Karpas-422 (cell line): ENCODE results near the gene TRAK1. TPM values are rescaled to one million over a fixed set of nuclear protein-coding genes. Genes with fewer than 3 reads are reported as not detected.
A peak's percentile ranks its signal among the peaks of the same experiment; 100 is the strongest.

ENCODE experiments used
- DNase-seq: peaks from one replicate; pipeline ENCODE4 v3.0.0-alpha.2; 2015
- H2AFZ ChIP-seq: fragments of 200-600 bp; sonication (generic); 2 replicates; pipeline ENCODE4 v1.6.1; 2014; ENCODE audit warnings: antibody characterized with exemption, low read length, mixed read lengths
- H3K27ac ChIP-seq: fragments of 200-600 bp; sonication (generic); 2 replicates; pipeline ENCODE4 v1.5.1; 2014; ENCODE audit warnings: mild to moderate bottlenecking, low read length, moderate library complexity
- H3K27me3 ChIP-seq: fragments of 200-600 bp; sonication (generic); 2 replicates; pipeline ENCODE4 v1.6.1; 2014; ENCODE audit warnings: low read length, mixed read lengths
- H3K36me3 ChIP-seq: fragments of 200-600 bp; sonication (generic); 2 replicates; pipeline ENCODE4 v1.6.1; 2014; ENCODE audit warnings: low read length, mixed read lengths; ENCODE audit not compliant: insufficient read depth
- H3K4me1 ChIP-seq: fragments of 200-600 bp; sonication (generic); 2 replicates; pipeline ENCODE4 v1.6.1; 2014; ENCODE audit warnings: mild to moderate bottlenecking, low read length, mixed read lengths
- H3K4me2 ChIP-seq: fragments of 200-600 bp; sonication (generic); 2 replicates; pipeline ENCODE4 v1.6.1; 2014; ENCODE audit warnings: low read length, low read depth, mild to moderate bottlenecking; ENCODE audit not compliant: poor library complexity, severe bottlenecking
- H3K4me3 ChIP-seq: fragments of 200-600 bp; sonication (generic); 2 replicates; pipeline ENCODE4 v1.5.1; 2014; ENCODE audit warnings: mild to moderate bottlenecking, antibody characterized with exemption, low read length, mixed read lengths
- H3K79me2 ChIP-seq: fragments of 200-600 bp; sonication (generic); 2 replicates; pipeline ENCODE4 v1.6.1; 2014; ENCODE audit warnings: mild to moderate bottlenecking, low read length, mixed read lengths
- H3K9ac ChIP-seq: fragments of 200-600 bp; sonication (generic); 2 replicates; pipeline ENCODE4 v1.6.0; 2014; ENCODE audit warnings: low read length
- H3K9me2 ChIP-seq: fragments of 200-600 bp; sonication (generic), shearing (Covaris generic); replicated peaks from 2 replicates; pipeline ENCODE4 v1.6.0; 2014; ENCODE audit warnings: mild to moderate bottlenecking, low read length, moderate library complexity; ENCODE audit not compliant: insufficient read depth
- H3K9me3 ChIP-seq: fragments of 300-700, 200-600 bp; sonication (generic); 2 replicates; pipeline ENCODE4 v1.6.1; 2014; ENCODE audit warnings: low read length, mixed read lengths
- H4K20me1 ChIP-seq: fragments of 200-600 bp; sonication (generic); 2 replicates; pipeline ENCODE4 v1.6.1; 2014; ENCODE audit warnings: mild to moderate bottlenecking, antibody characterized with exemption, low read length, low read depth; ENCODE audit not compliant: insufficient read depth
- total RNA-seq: library from RNA; depleted of rRNA; stranded (reverse); fragments of >200 nt; shearing (Covaris generic); gene quantifications from 2 replicates; pipeline ENCODE4 v1.2.3, GENCODE V29; 2014; ENCODE audit warnings: low replicate concordance

Gene TRAK1
- total RNA-seq, 1 experiment from 2014 or later, result 72.8 TPM

DNA sequence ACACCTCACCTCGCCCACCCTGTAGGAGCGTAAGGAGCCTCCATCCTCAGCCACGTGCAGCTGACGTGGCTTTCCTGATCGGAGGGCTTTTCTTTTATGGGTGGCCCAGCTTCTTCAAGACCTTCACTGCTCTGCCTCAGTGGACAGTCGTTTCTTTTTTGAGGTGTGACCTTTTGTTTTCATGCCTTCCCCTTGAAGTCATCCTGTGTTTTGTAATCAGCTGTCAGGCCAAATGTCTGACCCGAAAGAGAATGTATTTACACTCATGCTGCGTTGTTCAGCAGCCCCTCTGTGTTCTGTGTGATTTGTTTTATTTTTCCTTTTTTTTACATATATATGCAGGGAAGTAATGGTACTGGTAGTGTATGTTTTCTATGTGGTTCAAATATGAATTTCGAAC, 133.0 kb downstream of the TRAK1 start:
- Histone ChIP-seq H2AFZ (no peak overlapping the region), H3K4me1 (no peaks in the 10 kb centered on the region), H3K9me2 (no peaks in the 10 kb centered on the region), H3K9ac (no peak overlapping the region), H3K27ac (no peak overlapping the region), H3K4me2 (no peak overlapping the region), H3K9me3 (no peaks in the 10 kb centered on the region), H4K20me1 (no peaks in the 10 kb centered on the region), H3K4me3 (no peak overlapping the region), H3K36me3 (0 out of 2 replicates have a peak, but pooled peaks cover 13% of the 10 kb centered on the region), H3K79me2 (no peaks in the 10 kb centered on the region), H3K27me3 (no peaks in the 10 kb centered on the region)
- DNase-seq, result no peak

DNA sequence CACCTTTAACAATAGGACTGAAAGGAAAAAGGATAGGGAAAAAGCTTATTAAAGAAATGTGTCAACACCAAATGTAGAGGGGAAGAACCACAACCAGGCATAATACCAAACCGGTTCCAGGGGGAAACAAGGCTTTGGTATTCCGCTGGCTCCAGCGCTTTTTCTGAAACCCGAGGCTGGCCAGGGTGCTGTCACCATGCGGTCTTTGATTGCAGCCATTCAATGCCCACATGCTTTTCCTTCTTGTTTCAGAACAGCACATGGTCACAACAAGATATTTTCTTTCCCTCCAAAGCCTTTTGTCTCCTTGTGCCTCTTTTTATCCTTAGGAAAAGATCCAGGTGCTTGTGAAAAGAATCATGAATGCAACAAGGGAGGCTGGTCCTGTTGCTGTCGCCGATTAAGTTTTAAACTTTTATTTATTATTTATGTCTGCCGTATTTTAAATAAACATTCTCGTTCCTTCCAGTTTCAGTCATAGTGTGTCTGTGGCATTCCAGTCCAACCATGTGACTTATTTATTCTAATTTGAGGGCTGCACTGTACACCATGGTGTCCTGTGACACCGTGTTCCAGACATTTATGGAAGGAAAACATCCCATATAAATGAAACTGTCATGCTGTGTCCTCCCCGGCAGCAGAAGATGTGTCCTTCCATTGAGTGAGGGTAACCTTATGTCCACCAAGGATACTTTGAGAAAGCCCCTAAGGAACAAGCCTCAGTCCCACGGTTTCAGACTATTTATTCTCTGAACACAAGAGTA, 133.7 kb downstream of the TRAK1 start:
- DNase-seq, result no peak
- H3K9me3 ChIP-seq, result no peaks in the 10 kb centered on the region
- no peak overlapping the region for H3K9ac ChIP-seq
- H3K27ac ChIP-seq, result no peak overlapping the region
- no peaks in the 10 kb centered on the region for H3K27me3 ChIP-seq
- no peak overlapping the region for H2AFZ ChIP-seq
- 0 out of 2 replicates have a peak, but pooled peaks cover 12% of the 10 kb centered on the region for H3K36me3 ChIP-seq
- no peaks in the 10 kb centered on the region for H3K4me1 ChIP-seq
- no peaks in the 10 kb centered on the region for H3K9me2 ChIP-seq
- no peak overlapping the region for H3K4me2 ChIP-seq
- no peaks in the 10 kb centered on the region for H3K79me2 ChIP-seq
- H3K4me3 ChIP-seq, result no peak overlapping the region
- H4K20me1 ChIP-seq, result no peaks in the 10 kb centered on the region

DNA sequence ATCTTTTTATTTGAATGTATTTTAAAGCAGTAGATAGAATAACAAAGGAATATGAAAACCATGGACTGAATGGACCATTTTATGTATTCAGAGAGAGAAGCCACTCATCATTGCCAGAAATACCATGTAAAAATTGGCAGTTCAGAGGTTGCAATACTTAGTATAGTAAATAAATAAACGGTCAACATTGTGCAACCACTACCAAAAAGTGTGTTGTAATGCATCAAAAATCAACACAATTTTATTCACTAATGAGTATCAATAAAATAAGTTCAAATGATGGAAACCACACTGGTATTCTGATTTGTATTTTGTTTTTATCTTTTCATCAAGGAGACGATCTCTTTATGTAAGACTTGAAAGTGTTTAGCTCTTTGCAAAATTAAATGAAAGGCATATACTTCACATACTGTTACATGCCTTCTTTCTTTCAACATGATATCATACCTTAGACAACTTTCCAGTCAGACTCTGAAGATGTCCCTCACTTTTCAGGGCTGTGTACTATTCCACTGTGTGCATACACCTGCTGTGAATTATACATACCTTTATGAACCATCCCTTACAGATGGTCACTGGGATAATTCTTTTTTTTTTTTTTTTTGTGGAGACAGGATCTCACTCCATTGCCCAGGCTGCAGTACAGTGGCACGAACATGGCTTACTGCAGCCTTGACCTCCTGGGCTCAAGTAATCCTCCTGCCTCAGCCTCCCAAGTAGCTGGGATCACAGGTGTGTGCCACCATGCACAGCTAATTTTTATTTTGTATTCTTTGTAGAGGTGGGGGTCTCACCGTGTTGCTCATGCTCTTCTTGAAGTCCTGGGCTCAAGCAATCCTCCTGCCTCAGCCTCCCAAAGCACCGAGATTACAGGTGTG, 134.6 kb downstream of the TRAK1 start:
- no peak overlapping the region for H3K4me2 ChIP-seq
- H3K27me3 ChIP-seq, result no peaks in the 10 kb centered on the region
- H3K79me2 ChIP-seq, result no peaks in the 10 kb centered on the region
- no peak overlapping the region for H3K9ac ChIP-seq
- no peaks in the 10 kb centered on the region for H4K20me1 ChIP-seq
- H3K9me2 ChIP-seq, result no peaks in the 10 kb centered on the region
- H3K4me1 ChIP-seq, result no peaks in the 10 kb centered on the region
- H3K36me3 ChIP-seq, result 0 out of 2 replicates have a peak, but pooled peaks cover 9% of the 10 kb centered on the region
- no peak overlapping the region for H3K27ac ChIP-seq
- H3K9me3 ChIP-seq, result no peaks in the 10 kb centered on the region
- no peak overlapping the region for H3K4me3 ChIP-seq
- no peak overlapping the region for H2AFZ ChIP-seq
- DNase-seq, result no peak

DNA sequence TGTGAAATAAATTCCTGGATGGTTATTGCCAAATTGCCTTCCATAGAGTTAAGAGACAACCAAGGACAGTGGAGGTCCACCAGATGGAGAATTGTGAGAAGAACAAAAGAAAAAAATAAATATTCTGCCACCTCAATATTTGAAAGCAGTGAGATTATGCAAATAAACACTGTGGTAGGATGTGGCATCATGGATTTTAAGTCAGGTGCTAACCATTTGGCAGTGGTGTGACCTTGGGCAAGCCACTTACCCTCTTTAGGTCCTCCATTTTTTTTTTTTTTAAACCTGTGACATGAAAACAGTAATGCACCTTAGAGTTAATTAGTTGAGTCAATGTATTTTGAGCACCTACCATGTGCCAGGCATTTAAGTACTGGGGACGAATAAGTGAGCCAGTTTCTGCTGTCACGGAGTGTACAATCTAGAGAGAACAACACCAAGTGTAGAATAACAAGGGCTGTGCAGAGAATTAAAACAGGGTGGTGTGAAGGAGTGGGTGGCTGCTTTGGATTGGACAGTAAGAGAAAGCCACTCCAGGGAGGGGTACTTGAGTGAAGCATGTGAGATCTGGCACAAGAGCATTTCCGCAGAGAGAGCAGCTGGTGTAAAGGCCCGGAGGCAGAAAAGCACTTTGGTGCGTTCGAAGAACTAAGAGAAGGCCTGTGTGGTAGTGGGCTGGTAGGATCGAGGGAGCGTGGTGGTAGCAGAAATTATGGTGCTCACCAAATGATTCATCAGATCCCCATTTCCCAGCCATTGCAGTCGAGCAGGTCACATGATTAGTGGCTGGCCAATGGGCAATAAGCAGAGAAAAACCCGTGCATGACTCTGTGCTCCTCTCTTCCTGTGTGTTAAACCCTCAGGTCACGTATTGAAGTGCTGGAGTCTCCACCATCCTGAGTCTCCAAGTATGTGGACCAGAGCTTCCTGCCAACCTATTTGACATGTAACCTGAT, 135.6 kb downstream of the TRAK1 start:
- no peaks in the 10 kb centered on the region for H3K79me2 ChIP-seq
- 0 out of 2 replicates have a peak, but pooled peaks cover 9% of the 10 kb centered on the region for H3K36me3 ChIP-seq
- H3K9me2 ChIP-seq, result no peaks in the 10 kb centered on the region
- H2AFZ ChIP-seq, result no peak overlapping the region
- H3K4me3 ChIP-seq, result no peak overlapping the region
- H3K27me3 ChIP-seq, result no peaks in the 10 kb centered on the region
- peak; percentile 56 for DNase-seq
- H3K27ac ChIP-seq, result no peak overlapping the region
- no peaks in the 10 kb centered on the region for H3K9me3 ChIP-seq
- H3K4me2 ChIP-seq, result no peak overlapping the region
- no peaks in the 10 kb centered on the region for H4K20me1 ChIP-seq
- no peak overlapping the region for H3K9ac ChIP-seq
- no peaks in the 10 kb centered on the region for H3K4me1 ChIP-seq

DNA sequence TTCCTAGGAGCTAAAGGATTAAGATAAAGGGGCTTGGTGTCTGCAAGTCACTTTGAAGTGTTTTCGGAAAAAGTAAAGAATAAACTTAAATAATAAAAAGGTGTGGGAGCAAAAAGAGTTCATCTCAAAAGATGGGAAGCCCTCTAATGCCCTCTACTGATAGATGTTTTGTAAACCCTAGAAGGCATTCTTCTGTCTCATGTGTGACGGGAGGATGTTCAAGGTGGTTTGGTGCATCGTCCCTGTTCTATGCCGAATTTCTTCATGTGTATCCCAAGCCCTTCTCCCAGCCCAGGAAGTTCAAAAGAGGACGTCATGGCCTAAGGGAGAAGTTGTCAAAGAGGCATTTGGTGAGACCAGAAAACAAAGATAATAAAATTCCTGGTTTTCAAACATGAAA, 137.6 kb downstream of the TRAK1 start:
- DNase-seq, result peak; percentile 49
- H3K4me3 ChIP-seq, result no peak overlapping the region

DNA sequence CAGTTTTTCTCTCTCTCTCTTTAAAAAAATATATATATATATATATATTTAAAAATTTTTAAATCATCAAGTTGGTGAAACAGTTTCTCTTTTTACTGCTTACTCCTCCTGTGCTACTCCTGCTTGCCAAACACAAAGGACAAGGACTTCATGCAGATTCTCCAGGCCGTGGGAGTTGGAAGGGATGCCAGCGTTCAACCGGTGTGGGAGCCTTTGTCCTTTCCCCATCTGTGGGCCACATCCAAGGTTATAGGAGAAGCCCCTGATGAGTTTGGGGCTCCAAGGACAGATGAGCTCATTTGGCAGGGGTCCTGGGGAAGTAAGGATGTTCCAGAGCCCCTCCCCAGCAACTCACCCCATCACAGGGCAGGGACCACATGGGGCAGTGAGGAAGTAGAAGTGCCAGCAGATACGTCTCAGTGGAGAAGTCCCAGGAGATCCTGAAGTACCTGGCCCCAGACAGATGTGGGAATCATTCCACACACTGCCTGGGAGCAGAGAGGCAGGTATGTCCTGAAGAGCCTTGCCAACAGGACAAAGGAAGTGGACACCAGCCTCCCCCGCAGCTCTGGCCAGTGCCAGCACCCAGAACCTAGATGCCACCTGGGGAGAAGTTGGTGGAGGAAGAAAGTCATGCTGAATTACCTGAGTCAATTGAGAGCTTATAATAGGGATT, 138.2 kb downstream of the TRAK1 start:
- H3K9me3 ChIP-seq, result no peaks in the 10 kb centered on the region
- no peaks in the 10 kb centered on the region for H3K4me1 ChIP-seq
- no peaks in the 10 kb centered on the region for H3K9me2 ChIP-seq
- H2AFZ ChIP-seq, result no peak overlapping the region
- H4K20me1 ChIP-seq, result no peaks in the 10 kb centered on the region
- H3K4me3 ChIP-seq, result no peak overlapping the region
- H3K4me2 ChIP-seq, result no peak overlapping the region
- no peak overlapping the region for H3K27ac ChIP-seq
- 0 out of 2 replicates have a peak, but pooled peaks cover 9% of the 10 kb centered on the region for H3K36me3 ChIP-seq
- H3K79me2 ChIP-seq, result no peaks in the 10 kb centered on the region
- no peak for DNase-seq
- H3K9ac ChIP-seq, result no peak overlapping the region
- no peaks in the 10 kb centered on the region for H3K27me3 ChIP-seq

More for the DNA sequence above, 137.6 kb downstream of the TRAK1 start:
- no peaks in the 10 kb centered on the region for H3K9me2 ChIP-seq
- H3K79me2 ChIP-seq, result no peaks in the 10 kb centered on the region
- no peak overlapping the region for H3K4me2 ChIP-seq
- H4K20me1 ChIP-seq, result no peaks in the 10 kb centered on the region
- no peak overlapping the region for H3K27ac ChIP-seq
- no peak overlapping the region for H3K9ac ChIP-seq
- 0 out of 2 replicates have a peak, but pooled peaks cover 9% of the 10 kb centered on the region for H3K36me3 ChIP-seq
- H3K27me3 ChIP-seq, result no peaks in the 10 kb centered on the region
- no peaks in the 10 kb centered on the region for H3K4me1 ChIP-seq
- H3K9me3 ChIP-seq, result no peaks in the 10 kb centered on the region
- no peak overlapping the region for H2AFZ ChIP-seq

DNA sequence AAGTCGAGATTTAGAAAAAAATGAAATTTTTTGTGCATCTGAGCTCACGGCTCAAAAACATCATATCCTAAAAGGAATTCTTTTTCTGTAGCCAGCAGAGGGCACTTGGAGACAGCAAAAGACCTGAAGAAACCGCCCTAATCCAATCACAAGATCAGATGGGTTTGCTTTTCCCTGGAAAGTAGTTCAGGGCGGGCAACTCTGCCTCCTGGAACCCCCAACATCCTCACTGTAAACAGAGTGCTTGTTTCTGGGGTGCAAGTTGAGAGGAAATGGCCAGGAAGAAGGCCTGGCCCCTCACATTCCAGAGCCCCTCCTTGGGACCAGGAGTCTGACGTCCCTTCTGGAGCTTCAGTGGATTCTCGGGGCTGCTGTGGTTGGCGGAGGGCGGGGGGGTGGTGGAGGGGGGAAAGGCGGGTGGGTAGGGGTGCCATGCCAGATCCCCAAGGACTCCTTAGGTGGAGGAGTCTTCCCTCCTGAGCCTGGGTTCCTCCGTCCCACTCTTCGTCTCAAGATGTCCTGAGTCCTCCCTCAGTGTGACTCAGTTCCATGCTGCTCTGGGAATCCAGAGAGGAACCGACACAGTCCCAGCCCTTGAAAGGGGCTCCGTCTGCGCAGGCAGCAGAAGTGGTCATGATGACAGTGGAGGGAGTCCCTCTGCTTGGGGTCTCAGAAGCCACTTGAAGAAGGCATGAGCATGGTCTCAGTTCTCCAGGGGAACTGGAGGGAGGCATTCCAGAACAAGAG, 139.0 kb downstream of the TRAK1 start:
- Histone ChIP-seq H3K79me2 (no peaks in the 10 kb centered on the region), H3K9me2 (no peaks in the 10 kb centered on the region), H3K9me3 (no peaks in the 10 kb centered on the region), H3K27me3 (no peaks in the 10 kb centered on the region), H3K4me1 (no peaks in the 10 kb centered on the region), H3K36me3 (0 out of 2 replicates have a peak, but pooled peaks cover 7% of the 10 kb centered on the region), H4K20me1 (no peaks in the 10 kb centered on the region), H3K4me3 (no peak overlapping the region), H3K4me2 (no peak overlapping the region), H3K27ac (no peak overlapping the region), H2AFZ (no peak overlapping the region), H3K9ac (no peak overlapping the region)
- DNase-seq, result peak; percentile 50
